Liver (tissue), 9 donors: ENCODE measurements around the gene NT5DC1. TPM values are rescaled to one million over a fixed set of nuclear protein-coding genes. Genes with fewer than 3 reads are reported as not detected.
A peak's percentile ranks its signal among the peaks of the same experiment; 100 is the strongest.

Experiments
- DNase-seq: peaks from one replicate; pipeline ENCODE4 v3.0.0-alpha.2; 2017; ENCODE audit warnings: low spot score
- H3K27ac ChIP-seq, 2 donors: one replicate each; pipeline ENCODE4 v1.7.0; 2013; ENCODE audit warnings: inconsistent platforms in 2 of 2, low read length in 2 of 2, control low read depth in 1 of 2, low read depth in 1 of 2, mild to moderate bottlenecking in 1 of 2
- H3K27me3 ChIP-seq, 4 donors: one replicate each; pipeline versions ENCODE4 v1.6.1 to v1.7.0; 2013; ENCODE audit warnings: low read length in 3 of 4, inconsistent platforms in 1 of 4, mild to moderate bottlenecking in 1 of 4, moderate library complexity in 1 of 4; ENCODE audit not compliant: control insufficient read depth in 4 of 4, insufficient read depth in 4 of 4
- H3K36me3 ChIP-seq, 4 donors: one replicate each; pipeline versions ENCODE4 v1.6.1 to v1.7.0; 2013; ENCODE audit warnings: low read length in 3 of 4, mild to moderate bottlenecking in 3 of 4, low read depth in 1 of 4, moderate library complexity in 1 of 4; ENCODE audit not compliant: control insufficient read depth in 4 of 4, insufficient read depth in 3 of 4
- H3K4me1 ChIP-seq, 4 donors: one replicate each; pipeline versions ENCODE4 v1.6.1 to v1.7.0; 2013; ENCODE audit warnings: low read length in 3 of 4, mild to moderate bottlenecking in 3 of 4, moderate library complexity in 1 of 4; ENCODE audit not compliant: control insufficient read depth in 4 of 4, insufficient read depth in 4 of 4
- H3K4me3 ChIP-seq, 3 donors: one replicate each; pipeline versions ENCODE4 v1.6.1 to v1.7.0; 2013; ENCODE audit warnings: low read length in 3 of 3, control low read depth in 1 of 3, low read depth in 1 of 3, mild to moderate bottlenecking in 1 of 3
- H3K9ac ChIP-seq, 2 donors: one replicate each; pipeline ENCODE4 v1.7.0; 2013; ENCODE audit warnings: low read length in 2 of 2, mild to moderate bottlenecking in 2 of 2, moderate library complexity in 2 of 2, control low read depth in 1 of 2, low read depth in 1 of 2
- H3K9me3 ChIP-seq, 4 donors: one replicate each; pipeline versions ENCODE4 v1.6.1 to v1.7.0; 2013; ENCODE audit warnings: low read length in 3 of 4; ENCODE audit not compliant: control insufficient read depth in 4 of 4
- EGR1 ChIP-seq, 2 donors: IDR thresholded peaks; 2 replicates each; pipeline ENCODE4 v1.6.1; 2016 to 2018; ENCODE audit warnings: antibody characterized with exemption in 2 of 2, low read depth in 2 of 2
- FOXA1 ChIP-seq: IDR thresholded peaks from 2 replicates; pipeline ENCODE4 v1.6.1; 2016; ENCODE audit warnings: antibody characterized with exemption
- FOXA2 ChIP-seq: IDR thresholded peaks from 2 replicates; pipeline ENCODE4 v1.6.1; 2016; ENCODE audit warnings: antibody characterized with exemption
- GABPA ChIP-seq, 2 donors: IDR thresholded peaks in 1 of 2; conservative IDR thresholded peaks in 1 of 2; 2 replicates each; pipeline ENCODE4 v1.6.1; 2016; ENCODE audit warnings: antibody characterized with exemption in 2 of 2, mild to moderate bottlenecking in 1 of 2, moderate library complexity in 1 of 2
- HNF4A ChIP-seq, 2 donors: conservative IDR thresholded peaks; 2 replicates each; pipeline ENCODE4 v1.6.1; 2016; ENCODE audit warnings: antibody characterized with exemption in 2 of 2, mild to moderate bottlenecking in 2 of 2
- HNF4G ChIP-seq: IDR thresholded peaks from 2 replicates; pipeline ENCODE4 v1.6.1; 2016; ENCODE audit warnings: antibody characterized with exemption
- JUND ChIP-seq, 2 donors: IDR thresholded peaks; 2 replicates each; pipeline ENCODE4 v1.6.1; 2016; ENCODE audit warnings: antibody characterized with exemption in 2 of 2
- NR2F2 ChIP-seq: IDR thresholded peaks from 2 replicates; pipeline ENCODE4 v1.6.1; 2016; ENCODE audit warnings: antibody characterized with exemption
- RAD21 ChIP-seq, 2 donors: IDR thresholded peaks; 2 replicates each; pipeline ENCODE4 v1.6.1; 2016; ENCODE audit warnings: antibody characterized with exemption in 2 of 2, mild to moderate bottlenecking in 2 of 2
- RXRA ChIP-seq, 2 donors: IDR thresholded peaks; 2 replicates each; pipeline ENCODE4 v1.6.1; 2017 to 2018; ENCODE audit warnings: antibody characterized with exemption in 2 of 2, mild to moderate bottlenecking in 1 of 2
- SP1 ChIP-seq: IDR thresholded peaks from 2 replicates; pipeline ENCODE4 v1.6.1; 2018; ENCODE audit warnings: antibody characterized with exemption, mild to moderate bottlenecking
- TAF1 ChIP-seq: conservative IDR thresholded peaks from 2 replicates; pipeline ENCODE4 v1.6.1; 2016; ENCODE audit warnings: antibody characterized with exemption, mild to moderate bottlenecking
- YY1 ChIP-seq: IDR thresholded peaks from 2 replicates; pipeline ENCODE4 v1.6.1; 2016; ENCODE audit warnings: antibody characterized with exemption, mild to moderate bottlenecking
- WGBS: extraction: QIAGEN DNeasy Blood & Tissue Kit; methylation state at CpG from one replicate; pipeline ENCODE4 v1.1.7; 2013; 5-methylcytosine and 5-hydroxymethylcytosine counted together
- polyA plus RNA-seq, 2 donors: library from polyadenylated mRNA; stranded (reverse) in 1 of 2; unstranded in 1 of 2; fragments of 200-250 nt in 1 of 2; fragments of >200 nt in 1 of 2; fragmentation: Nextera tagmentation in 1 of 2; extraction: Ambion mirVana in 1 of 2; gene quantifications; one replicate each; pipeline versions ENCODE4 v1.2.1 to v1.2.3, GENCODE V29; 2013 to 2015
- total RNA-seq, 2 donors: library from RNA; depleted of rRNA; stranded (reverse); fragments of >200 nt; gene quantifications; one replicate each; pipeline ENCODE4 v1.2.3, GENCODE V29; 2014
- TF ChIP-seq, protein P1 (sequence below): fragments of 150-350 bp; IDR thresholded peaks from 2 replicates; pipeline ENCODE4 v1.5.1; 2017; ENCODE audit warnings: improper control_type of control experiment, low read depth, low read length; ENCODE audit not compliant: missing input control
- TF ChIP-seq, protein P2 (sequence below): IDR thresholded peaks from 2 replicates; pipeline ENCODE4 v1.6.1; 2016; ENCODE audit warnings: antibody characterized with exemption
- TF ChIP-seq, protein P3 (sequence below): IDR thresholded peaks from 2 replicates; pipeline ENCODE4 v1.6.1; 2016; ENCODE audit warnings: antibody characterized with exemption, mild to moderate bottlenecking
- TF ChIP-seq, protein P4 (sequence below): IDR thresholded peaks from 2 replicates; pipeline ENCODE4 v1.6.1; 2016; ENCODE audit warnings: antibody characterized with exemption
- TF ChIP-seq, protein P5 (sequence below): IDR thresholded peaks from 2 replicates; pipeline ENCODE4 v1.6.1; 2016; ENCODE audit warnings: antibody characterized with exemption
- donor health status: healthy.
- donor health status: healthy.
- donor health status: healthy.
- donor health status: healthy.
- donor health status: healthy.

The NT5DC1 gene
- total and polyA plus RNA-seq, 4 donors, result 10.4 to 31.4 (median 23.3) TPM

DNA sequence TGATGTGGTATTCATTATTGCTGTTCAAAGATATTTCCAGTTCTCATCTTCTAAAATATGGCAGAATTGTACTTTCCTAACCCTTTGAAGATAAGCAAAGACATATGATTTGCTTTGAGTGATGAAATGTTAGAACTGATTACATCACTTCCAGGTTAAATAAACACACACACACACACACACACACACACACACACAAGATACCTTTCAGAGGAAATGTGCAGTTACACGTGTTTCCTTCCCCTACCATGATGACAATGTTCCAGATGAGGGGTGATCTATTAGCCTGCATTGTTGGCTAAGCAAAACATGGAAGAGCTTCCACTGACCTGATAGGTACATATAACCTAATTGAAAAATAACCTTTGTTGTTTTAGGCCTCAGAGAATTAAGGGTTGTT lies 28.3 kb upstream of the NT5DC1 start (continued):
- TF ChIP-seq SP1 (peak; percentile 43), HNF4A (conservative IDR thresholded peaks at IDR 0.05) (peak; percentile 44 to 49)
- TF ChIP-seq, protein P1, sequence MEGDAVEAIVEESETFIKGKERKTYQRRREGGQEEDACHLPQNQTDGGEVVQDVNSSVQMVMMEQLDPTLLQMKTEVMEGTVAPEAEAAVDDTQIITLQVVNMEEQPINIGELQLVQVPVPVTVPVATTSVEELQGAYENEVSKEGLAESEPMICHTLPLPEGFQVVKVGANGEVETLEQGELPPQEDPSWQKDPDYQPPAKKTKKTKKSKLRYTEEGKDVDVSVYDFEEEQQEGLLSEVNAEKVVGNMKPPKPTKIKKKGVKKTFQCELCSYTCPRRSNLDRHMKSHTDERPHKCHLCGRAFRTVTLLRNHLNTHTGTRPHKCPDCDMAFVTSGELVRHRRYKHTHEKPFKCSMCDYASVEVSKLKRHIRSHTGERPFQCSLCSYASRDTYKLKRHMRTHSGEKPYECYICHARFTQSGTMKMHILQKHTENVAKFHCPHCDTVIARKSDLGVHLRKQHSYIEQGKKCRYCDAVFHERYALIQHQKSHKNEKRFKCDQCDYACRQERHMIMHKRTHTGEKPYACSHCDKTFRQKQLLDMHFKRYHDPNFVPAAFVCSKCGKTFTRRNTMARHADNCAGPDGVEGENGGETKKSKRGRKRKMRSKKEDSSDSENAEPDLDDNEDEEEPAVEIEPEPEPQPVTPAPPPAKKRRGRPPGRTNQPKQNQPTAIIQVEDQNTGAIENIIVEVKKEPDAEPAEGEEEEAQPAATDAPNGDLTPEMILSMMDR, result no peak

DNA sequence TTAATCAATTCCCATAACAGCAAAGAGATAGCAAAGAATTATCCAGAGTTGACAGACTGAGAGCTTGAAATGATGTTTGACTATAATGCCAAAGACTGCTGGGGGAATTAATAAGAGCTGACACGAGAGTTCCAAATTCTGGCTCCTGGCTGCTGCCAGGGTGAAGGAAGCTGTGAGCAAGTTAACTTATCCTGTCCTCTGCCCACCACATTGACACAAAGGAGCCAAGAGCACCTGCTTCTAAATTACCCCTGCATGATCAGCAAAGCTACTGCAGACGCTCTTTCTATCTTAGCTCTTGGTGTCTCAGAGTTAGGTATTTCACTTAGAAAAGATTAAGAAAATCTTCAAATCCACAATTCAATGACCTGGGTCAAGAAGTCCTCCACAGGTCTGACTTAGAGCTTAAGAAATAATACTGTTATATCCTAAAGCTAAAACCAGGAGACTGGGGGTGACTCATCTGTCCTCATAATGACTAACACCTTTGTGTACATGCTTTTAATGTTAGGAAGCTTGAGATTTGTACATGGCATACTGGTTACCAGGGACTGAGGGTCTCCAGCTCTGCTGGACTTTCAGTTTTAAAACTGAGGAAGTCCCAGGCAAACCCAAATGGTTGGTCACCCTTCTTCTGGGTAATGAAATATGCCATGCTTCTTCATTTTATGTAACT lies 26.8 kb upstream of the NT5DC1 start:
- WGBS, result 90% methylated on average over 2 of the region's 2 CpGs
- no peaks in the 10 kb centered on the region for H3K27me3 ChIP-seq
- no peak for DNase-seq
- peaks cover 0 to 4% (median 0%) of the 10 kb centered on the region in 4 donors for H3K4me1 ChIP-seq
- no peak overlapping the region for H3K9ac ChIP-seq
- H3K9me3 ChIP-seq, result no peaks in the 10 kb centered on the region
- H3K4me3 ChIP-seq, result no peak overlapping the region
- TF ChIP-seq YY1 (no peak), HNF4G (no peak), RXRA (IDR thresholded peaks at IDR 0.05) (no peak), FOXA2 (no peak), NR2F2 (no peak), HNF4A (conservative IDR thresholded peaks at IDR 0.05) (no peak), JUND (IDR thresholded peaks at IDR 0.05) (no peak), TAF1 (no peak), FOXA1 (no peak), GABPA (IDR thresholded peaks at IDR 0.05 in 1 of 2, conservative IDR thresholded peaks at IDR 0.05 in 1 of 2) (no peak), SP1 (no peak), EGR1 (IDR thresholded peaks at IDR 0.05; ENCODE audit: low read depth in 2 of 2) (no peak), RAD21 (IDR thresholded peaks at IDR 0.05) (no peak)
- TF ChIP-seq, protein P2, sequence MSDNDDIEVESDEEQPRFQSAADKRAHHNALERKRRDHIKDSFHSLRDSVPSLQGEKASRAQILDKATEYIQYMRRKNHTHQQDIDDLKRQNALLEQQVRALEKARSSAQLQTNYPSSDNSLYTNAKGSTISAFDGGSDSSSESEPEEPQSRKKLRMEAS, result no peak
- TF ChIP-seq, protein P3, sequence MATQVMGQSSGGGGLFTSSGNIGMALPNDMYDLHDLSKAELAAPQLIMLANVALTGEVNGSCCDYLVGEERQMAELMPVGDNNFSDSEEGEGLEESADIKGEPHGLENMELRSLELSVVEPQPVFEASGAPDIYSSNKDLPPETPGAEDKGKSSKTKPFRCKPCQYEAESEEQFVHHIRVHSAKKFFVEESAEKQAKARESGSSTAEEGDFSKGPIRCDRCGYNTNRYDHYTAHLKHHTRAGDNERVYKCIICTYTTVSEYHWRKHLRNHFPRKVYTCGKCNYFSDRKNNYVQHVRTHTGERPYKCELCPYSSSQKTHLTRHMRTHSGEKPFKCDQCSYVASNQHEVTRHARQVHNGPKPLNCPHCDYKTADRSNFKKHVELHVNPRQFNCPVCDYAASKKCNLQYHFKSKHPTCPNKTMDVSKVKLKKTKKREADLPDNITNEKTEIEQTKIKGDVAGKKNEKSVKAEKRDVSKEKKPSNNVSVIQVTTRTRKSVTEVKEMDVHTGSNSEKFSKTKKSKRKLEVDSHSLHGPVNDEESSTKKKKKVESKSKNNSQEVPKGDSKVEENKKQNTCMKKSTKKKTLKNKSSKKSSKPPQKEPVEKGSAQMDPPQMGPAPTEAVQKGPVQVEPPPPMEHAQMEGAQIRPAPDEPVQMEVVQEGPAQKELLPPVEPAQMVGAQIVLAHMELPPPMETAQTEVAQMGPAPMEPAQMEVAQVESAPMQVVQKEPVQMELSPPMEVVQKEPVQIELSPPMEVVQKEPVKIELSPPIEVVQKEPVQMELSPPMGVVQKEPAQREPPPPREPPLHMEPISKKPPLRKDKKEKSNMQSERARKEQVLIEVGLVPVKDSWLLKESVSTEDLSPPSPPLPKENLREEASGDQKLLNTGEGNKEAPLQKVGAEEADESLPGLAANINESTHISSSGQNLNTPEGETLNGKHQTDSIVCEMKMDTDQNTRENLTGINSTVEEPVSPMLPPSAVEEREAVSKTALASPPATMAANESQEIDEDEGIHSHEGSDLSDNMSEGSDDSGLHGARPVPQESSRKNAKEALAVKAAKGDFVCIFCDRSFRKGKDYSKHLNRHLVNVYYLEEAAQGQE, result no peak
- TF ChIP-seq, protein P4, sequence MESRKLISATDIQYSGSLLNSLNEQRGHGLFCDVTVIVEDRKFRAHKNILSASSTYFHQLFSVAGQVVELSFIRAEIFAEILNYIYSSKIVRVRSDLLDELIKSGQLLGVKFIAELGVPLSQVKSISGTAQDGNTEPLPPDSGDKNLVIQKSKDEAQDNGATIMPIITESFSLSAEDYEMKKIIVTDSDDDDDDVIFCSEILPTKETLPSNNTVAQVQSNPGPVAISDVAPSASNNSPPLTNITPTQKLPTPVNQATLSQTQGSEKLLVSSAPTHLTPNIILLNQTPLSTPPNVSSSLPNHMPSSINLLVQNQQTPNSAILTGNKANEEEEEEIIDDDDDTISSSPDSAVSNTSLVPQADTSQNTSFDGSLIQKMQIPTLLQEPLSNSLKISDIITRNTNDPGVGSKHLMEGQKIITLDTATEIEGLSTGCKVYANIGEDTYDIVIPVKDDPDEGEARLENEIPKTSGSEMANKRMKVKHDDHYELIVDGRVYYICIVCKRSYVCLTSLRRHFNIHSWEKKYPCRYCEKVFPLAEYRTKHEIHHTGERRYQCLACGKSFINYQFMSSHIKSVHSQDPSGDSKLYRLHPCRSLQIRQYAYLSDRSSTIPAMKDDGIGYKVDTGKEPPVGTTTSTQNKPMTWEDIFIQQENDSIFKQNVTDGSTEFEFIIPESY, result no peak
- TF ChIP-seq, protein P5, sequence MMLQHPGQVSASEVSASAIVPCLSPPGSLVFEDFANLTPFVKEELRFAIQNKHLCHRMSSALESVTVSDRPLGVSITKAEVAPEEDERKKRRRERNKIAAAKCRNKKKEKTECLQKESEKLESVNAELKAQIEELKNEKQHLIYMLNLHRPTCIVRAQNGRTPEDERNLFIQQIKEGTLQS, result no peak
- TF ChIP-seq, protein P1, result no peak
- H3K27ac ChIP-seq, result no peak overlapping the region
- no peaks in the 10 kb centered on the region for H3K36me3 ChIP-seq
